Upper lobe of left lung (tissue), 6 donors: ENCODE data around the gene TPRG1. TPM values are rescaled to one million over a fixed set of nuclear protein-coding genes. Genes with fewer than 3 reads are reported as not detected.

Experiments
- ATAC-seq, 2 donors: fragments of 200-7000 bp; cut with Tn5 transposase; one replicate each; pipeline ENCODE4 v1.9.1; 2022; ENCODE audit warnings: mild to moderate bottlenecking in 2 of 2, moderate library complexity in 2 of 2; ENCODE audit not compliant: low FRiP score in 2 of 2
- DNase-seq, 2 donors: peaks; one replicate each; pipeline ENCODE4 v3.0.0-alpha.2; 2019 to 2020
- H3K27ac ChIP-seq, 4 donors: fragments of 200-600 bp; sonication (generic); one replicate each; pipeline ENCODE4 v1.5.1; 2016 to 2019
- H3K27me3 ChIP-seq, 4 donors: fragments of 200-600 bp; sonication (generic); one replicate each; pipeline ENCODE4 v1.5.1; 2017 to 2019
- H3K36me3 ChIP-seq, 4 donors: fragments of 200-600 bp; sonication (generic); one replicate each; pipeline ENCODE4 v1.5.1; 2016 to 2019
- H3K4me1 ChIP-seq, 4 donors: fragments of 200-600 bp; sonication (generic); one replicate each; pipeline ENCODE4 v1.5.1; 2018 to 2019
- H3K4me3 ChIP-seq, 4 donors: fragments of 200-600 bp; sonication (generic); one replicate each; pipeline ENCODE4 v1.5.1; 2017 to 2019; ENCODE audit warnings: mild to moderate bottlenecking in 2 of 4, moderate library complexity in 1 of 4
- H3K9me3 ChIP-seq, 4 donors: fragments of 200-600 bp; sonication (generic); one replicate each; pipeline ENCODE4 v1.5.1; 2018 to 2019
- CTCF ChIP-seq, 6 experiments: fragments of 450-650 bp in 4 of 6; fragments of 200-600 bp in 2 of 6; sonication (generic) in 2 of 6; IDR thresholded peaks; one replicate each; pipeline ENCODE4 v1.5.1; 2016 to 2019; ENCODE audit warnings: antibody characterized with exemption in 6 of 6
- EP300 ChIP-seq, 4 donors: sonication (generic); formaldehyde crosslinking; IDR thresholded peaks; one replicate each; pipeline ENCODE4 v1.5.1; 2017; ENCODE audit warnings: antibody characterized with exemption in 4 of 4, control low read depth in 2 of 4
- POLR2A ChIP-seq, 4 donors: fragments of 450-650 bp; IDR thresholded peaks; one replicate each; pipeline ENCODE4 v1.5.1; 2016 to 2017; ENCODE audit warnings: antibody characterized with exemption in 4 of 4, mild to moderate bottlenecking in 2 of 4
- POLR2AphosphoS5 ChIP-seq, 2 donors: sonication (generic); formaldehyde crosslinking; IDR thresholded peaks; one replicate each; pipeline ENCODE4 v1.5.1; 2017; ENCODE audit warnings: antibody characterized with exemption in 2 of 2
- WGBS, 2 donors: methylation state at CpG; one replicate each; pipeline ENCODE4 v1.1.5; 2017 to 2018; 5-methylcytosine and 5-hydroxymethylcytosine counted together
- total RNA-seq, 6 donors: library from RNA; depleted of rRNA in 4 of 6; stranded (reverse); fragments of >200 nt in 4 of 6; gene quantifications; one replicate each; pipeline versions ENCODE4 v1.1.0 to v1.2.1, GENCODE V29; 2016 to 2021
- donor health status: DM: no; HTN: no; CAD: no; lungs with moderate emphysema.
- donor health status: DM: no; HTN: yes; CAD: no; lungs with severe emphysema.

TPRG1 gene
- total RNA-seq, 6 donors from 2014 or later: 12.8 to 76.5 (median 25.9) TPM

GRCh38 chr3:189204937-189205336 lies 33.2 kb downstream of the TPRG1 start:
- TF ChIP-seq EP300 (IDR thresholded peaks at IDR 0.05) (no peak), POLR2AphosphoS5 (IDR thresholded peaks at IDR 0.05) (no peak), POLR2A (IDR thresholded peaks at IDR 0.05) (no peak), CTCF (IDR thresholded peaks at IDR 0.05) (no peak)
- H3K4me3 ChIP-seq: no peak overlapping the region
- no peaks in the 10 kb centered on the region for H3K9me3 ChIP-seq
- H3K27me3 ChIP-seq: no peaks in the 10 kb centered on the region
- H3K4me1 ChIP-seq: no peaks in the 10 kb centered on the region
- DNase-seq (no peak), ATAC-seq (no peak)
- no peaks in the 10 kb centered on the region for H3K36me3 ChIP-seq
- WGBS, 2 donors: 88 to 90% methylated on average over 2 of the region's 2 CpGs
- H3K27ac ChIP-seq: no peak overlapping the region

- 71 to 87% methylated on average over 4 of the region's 4 CpGs for WGBS, 2 donors
- no peaks in the 10 kb centered on the region for H3K36me3 ChIP-seq
- DNase-seq: no peak
- ATAC-seq: no peak
- no peak overlapping the region for H3K4me3 ChIP-seq
- H3K4me1 ChIP-seq: no peaks in the 10 kb centered on the region
- TF ChIP-seq CTCF (IDR thresholded peaks at IDR 0.05) (no peak), EP300 (IDR thresholded peaks at IDR 0.05) (no peak), POLR2AphosphoS5 (IDR thresholded peaks at IDR 0.05) (no peak), POLR2A (IDR thresholded peaks at IDR 0.05) (no peak)
- H3K27ac ChIP-seq: no peak overlapping the region
- H3K9me3 ChIP-seq: no peaks in the 10 kb centered on the region
- H3K27me3 ChIP-seq: no peaks in the 10 kb centered on the region
Observed at GRCh38 chr3:189210251-189210770, 38.5 kb downstream of the TPRG1 start.

GRCh38 chr3:189212681-189213080 lies 40.9 kb downstream of the TPRG1 start:
- no peaks in the 10 kb centered on the region for H3K9me3 ChIP-seq
- no peak overlapping the region for H3K27ac ChIP-seq
- H3K36me3 ChIP-seq: no peaks in the 10 kb centered on the region
- H3K4me3 ChIP-seq: no peak overlapping the region
- no peaks in the 10 kb centered on the region for H3K4me1 ChIP-seq
- TF ChIP-seq POLR2A (IDR thresholded peaks at IDR 0.05) (no peak), POLR2AphosphoS5 (IDR thresholded peaks at IDR 0.05) (no peak), EP300 (IDR thresholded peaks at IDR 0.05) (no peak), CTCF (IDR thresholded peaks at IDR 0.05) (no peak)
- DNase-seq (no peak), ATAC-seq (no peak)
- 79 to 86% methylated on average over 2 of the region's 2 CpGs for WGBS, 2 donors
- H3K27me3 ChIP-seq: no peaks in the 10 kb centered on the region

GRCh38 chr3:189214651-189215050 lies 42.9 kb downstream of the TPRG1 start:
- Histone ChIP-seq H3K9me3 (no peaks in the 10 kb centered on the region), H3K36me3 (no peaks in the 10 kb centered on the region), H3K4me3 (no peak overlapping the region), H3K4me1 (no peaks in the 10 kb centered on the region), H3K27me3 (no peaks in the 10 kb centered on the region), H3K27ac (no peak overlapping the region)
- 70 to 76% methylated on average over 1 of the region's 1 CpG for WGBS, 2 donors
- no peak for TF ChIP-seq POLR2AphosphoS5 (IDR thresholded peaks at IDR 0.05)
- no peak for TF ChIP-seq CTCF (IDR thresholded peaks at IDR 0.05)
- no peak for TF ChIP-seq EP300 (IDR thresholded peaks at IDR 0.05)
- TF ChIP-seq POLR2A (IDR thresholded peaks at IDR 0.05): no peak
- DNase-seq: no peak
- ATAC-seq: no peak

- H3K27ac ChIP-seq: no peak overlapping the region
- no peaks in the 10 kb centered on the region for H3K27me3 ChIP-seq
- no peak overlapping the region for H3K4me3 ChIP-seq
- no peaks in the 10 kb centered on the region for H3K36me3 ChIP-seq
- H3K9me3 ChIP-seq: no peaks in the 10 kb centered on the region
- DNase-seq: no peak
- no peaks in the 10 kb centered on the region for H3K4me1 ChIP-seq
- TF ChIP-seq POLR2A (IDR thresholded peaks at IDR 0.05): no peak
- no peak for TF ChIP-seq EP300 (IDR thresholded peaks at IDR 0.05)
- TF ChIP-seq CTCF (IDR thresholded peaks at IDR 0.05): no peak
- no peak for TF ChIP-seq POLR2AphosphoS5 (IDR thresholded peaks at IDR 0.05)
- 77 to 96% methylated on average over 3 of the region's 3 CpGs for WGBS, 2 donors
- no peak for ATAC-seq
Observed at GRCh38 chr3:189222927-189223636, 51.3 kb downstream of the TPRG1 start.
